LNCAP (cell line): ENCODE results near the gene ALKBH3.

Source experiments
- TF ChIP-seq, protein P1 (sequence below): fragments of 450-650 bp; IDR thresholded peaks from 2 replicates; pipeline ENCODE4 v1.5.1; 2017; ENCODE audit warnings: mild to moderate bottlenecking

ALKBH3 gene

DNA sequence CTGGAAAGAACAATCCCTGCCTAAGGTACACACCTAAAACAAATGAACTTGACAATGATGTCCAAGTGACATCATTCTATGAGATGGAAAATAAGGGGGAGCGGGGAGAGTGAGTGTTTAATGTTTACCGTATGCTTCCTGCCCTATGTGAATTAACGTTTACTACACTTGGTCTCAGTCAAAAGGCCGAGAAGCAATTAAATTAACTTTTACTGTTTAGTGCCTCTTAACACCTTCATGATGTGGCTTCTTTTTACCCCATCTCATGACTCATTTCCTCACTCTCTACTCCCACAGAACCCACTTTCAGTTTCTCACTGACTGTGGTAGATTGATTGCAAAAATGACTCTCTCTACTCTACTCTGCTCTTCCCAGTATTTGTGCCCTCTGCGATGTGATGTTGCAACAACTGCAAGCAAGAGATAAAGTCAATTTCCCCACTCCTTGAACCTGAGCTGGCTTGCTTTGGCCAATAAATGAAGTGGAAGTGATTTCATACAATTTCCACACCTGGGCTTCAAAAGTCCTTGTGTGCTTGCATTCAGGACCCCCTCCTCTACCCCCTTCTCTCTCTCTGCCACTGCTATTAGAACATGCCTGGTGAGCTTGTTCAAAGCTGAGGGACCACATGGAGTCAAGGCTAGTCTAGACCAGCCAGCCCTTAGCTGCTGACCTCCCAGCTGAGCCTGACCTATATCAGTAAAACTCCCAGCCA lies 11.6 kb upstream of the ALKBH3 start:
- TF ChIP-seq, protein P1, sequence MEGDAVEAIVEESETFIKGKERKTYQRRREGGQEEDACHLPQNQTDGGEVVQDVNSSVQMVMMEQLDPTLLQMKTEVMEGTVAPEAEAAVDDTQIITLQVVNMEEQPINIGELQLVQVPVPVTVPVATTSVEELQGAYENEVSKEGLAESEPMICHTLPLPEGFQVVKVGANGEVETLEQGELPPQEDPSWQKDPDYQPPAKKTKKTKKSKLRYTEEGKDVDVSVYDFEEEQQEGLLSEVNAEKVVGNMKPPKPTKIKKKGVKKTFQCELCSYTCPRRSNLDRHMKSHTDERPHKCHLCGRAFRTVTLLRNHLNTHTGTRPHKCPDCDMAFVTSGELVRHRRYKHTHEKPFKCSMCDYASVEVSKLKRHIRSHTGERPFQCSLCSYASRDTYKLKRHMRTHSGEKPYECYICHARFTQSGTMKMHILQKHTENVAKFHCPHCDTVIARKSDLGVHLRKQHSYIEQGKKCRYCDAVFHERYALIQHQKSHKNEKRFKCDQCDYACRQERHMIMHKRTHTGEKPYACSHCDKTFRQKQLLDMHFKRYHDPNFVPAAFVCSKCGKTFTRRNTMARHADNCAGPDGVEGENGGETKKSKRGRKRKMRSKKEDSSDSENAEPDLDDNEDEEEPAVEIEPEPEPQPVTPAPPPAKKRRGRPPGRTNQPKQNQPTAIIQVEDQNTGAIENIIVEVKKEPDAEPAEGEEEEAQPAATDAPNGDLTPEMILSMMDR: no peak

DNA sequence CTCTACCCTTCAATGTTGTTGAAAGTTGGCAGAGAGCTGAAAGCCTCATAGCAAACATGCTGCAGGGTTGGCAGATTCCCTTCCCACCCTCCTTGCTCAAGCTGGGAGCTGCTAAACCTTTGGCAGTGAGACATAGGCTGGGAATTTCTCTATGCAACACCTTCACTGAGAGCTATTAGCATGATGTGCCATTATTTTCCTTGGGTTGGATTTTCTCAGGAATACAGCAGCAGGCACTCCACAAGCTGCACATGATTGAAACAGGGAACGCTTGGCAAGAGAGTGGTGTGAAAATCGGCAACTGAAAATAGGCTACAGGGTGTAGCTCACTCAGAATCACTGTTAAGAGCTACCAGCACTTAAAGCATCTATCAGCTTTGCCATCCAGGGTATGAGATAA lies 9.6 kb upstream of the ALKBH3 start:
- TF ChIP-seq, protein P1: no peak

DNA sequence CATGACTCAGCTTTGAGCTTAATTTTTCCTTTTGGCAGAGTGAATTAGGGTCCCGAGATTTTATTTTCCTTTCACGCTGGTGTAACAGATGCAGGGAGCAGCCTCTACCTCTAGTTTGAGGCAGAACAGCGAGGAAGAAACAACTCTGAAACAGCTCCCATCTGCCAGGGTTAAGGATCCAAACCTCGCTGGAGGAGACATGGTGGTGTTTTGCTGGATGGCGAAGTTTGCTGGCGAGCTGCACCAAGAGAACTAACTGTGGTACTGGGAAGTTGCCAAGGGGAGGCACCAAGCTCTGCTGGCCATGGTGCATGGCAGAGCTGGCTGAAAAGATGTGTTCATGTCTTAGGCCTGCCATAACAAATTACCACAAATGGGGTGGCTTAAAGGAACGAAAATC lies 7.6 kb upstream of the ALKBH3 start:
- TF ChIP-seq, protein P1: no peak

DNA sequence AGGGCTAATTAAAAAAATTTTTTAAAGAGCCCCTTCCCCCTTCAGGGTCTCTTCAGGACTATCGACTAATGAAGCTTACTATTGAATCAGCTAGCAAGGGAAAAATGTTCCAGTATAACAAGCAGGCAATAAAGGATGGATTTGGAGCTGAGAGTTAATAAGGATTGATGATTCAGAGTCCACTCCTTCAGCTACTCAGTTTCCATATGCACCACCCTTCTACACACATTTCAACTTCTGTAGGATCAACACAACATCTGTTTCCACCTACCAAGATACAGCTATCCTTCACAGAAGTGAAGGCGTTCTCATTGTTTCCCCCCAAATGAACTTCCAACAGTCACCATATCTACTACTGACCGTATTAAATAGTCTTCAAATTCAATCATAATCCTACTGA lies 6.6 kb upstream of the ALKBH3 start:
- TF ChIP-seq, protein P1: no peak

DNA sequence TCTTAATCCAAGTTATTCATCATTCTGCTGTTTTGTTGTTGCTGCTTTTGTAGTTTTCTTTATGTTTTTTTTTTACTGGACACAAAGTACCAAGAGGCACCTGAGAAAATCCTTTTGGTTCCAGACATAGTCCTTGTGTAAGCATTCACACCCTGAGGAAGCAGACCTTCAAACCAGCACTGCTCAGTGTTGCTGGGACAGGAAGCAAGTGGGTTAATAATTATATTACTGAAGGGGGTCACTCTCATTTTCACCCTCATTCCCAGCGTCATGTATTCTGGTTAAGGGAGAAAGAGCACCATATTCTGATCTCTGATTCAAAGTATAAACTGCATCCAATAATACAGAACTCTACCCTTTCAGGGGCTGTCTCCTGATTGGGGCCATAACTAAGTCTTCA lies 5.9 kb upstream of the ALKBH3 start:
- TF ChIP-seq, protein P1: no peak

DNA sequence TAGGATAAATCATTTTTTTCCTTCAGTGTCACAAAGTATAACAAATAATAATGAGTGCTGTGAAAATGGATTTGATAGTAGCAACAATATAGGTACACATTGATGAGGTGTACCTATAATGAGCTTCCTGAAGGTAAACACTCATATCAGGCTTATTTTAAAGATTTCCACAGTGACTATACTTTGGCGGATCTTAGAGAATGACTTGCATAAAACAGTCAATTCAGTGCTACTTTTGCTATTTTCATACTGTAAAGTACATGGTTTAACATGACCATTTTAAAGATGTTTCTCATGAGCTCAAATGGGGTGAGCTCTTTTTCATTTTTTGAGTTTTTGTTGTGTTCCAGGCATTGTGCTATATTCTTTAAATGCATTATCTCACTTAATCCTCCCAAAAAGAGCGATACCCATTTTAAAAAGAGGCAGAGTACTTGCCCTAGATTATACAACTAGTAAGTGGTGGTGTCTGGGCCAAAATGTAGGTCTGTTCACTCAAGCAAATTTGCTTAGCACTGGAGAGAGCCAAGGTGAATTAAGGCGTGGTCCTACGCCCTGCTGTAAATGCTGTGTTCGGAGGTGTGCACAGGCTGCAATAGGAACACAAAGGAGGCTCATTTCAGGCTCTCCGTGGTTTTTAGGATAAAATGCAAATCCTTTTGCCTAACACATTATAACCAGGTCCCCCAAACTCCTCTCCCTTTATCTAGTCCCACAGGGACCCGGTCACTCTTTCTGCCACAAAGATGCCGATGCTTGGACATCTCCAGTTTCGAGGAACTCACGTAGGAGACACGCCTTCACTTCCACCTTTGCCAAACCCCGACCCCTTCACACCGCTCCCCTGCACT lies 617 bp upstream of the ALKBH3 start:
- TF ChIP-seq, protein P1: no peak

DNA sequence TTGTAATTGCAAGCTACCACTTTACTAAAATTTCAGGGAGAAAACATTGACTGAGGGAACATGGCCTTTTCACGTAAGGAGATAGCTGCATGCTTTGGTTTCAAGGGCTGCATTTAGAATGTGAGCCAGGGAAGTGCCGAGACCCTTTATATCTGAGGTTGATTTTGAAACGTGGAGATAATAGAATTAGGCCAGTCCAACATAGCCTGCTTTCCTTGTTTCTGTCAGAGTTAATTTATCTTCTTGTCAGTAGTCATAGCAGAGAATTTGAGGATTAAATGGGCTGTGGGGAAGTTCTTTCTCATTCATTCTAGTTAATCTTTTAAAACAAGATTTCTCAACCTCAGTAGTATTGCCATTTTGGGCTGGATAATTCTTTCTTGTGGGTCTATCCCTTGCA lies 12.2 kb downstream of the ALKBH3 start:
- TF ChIP-seq, protein P1: no peak
